AG04449 (cell line): Measurements from ENCODE around the gene ADAMTS6.

Source experiments
- CTCF ChIA-PET: fragments of 350-600 bp; formaldehyde crosslinking; extraction: SDS; loops from one replicate; lab custom pipeline; 2021; ENCODE audit warnings: antibody characterized with exemption; lab: Yijun Ruan, JAX
- POLR2A ChIA-PET: fragments of 400-600, 350-600 bp; formaldehyde crosslinking; extraction: SDS; loops from one replicate; lab custom pipeline; 2020; ENCODE audit warnings: antibody characterized with exemption, inconsistent platforms; lab: Yijun Ruan, JAX
- DNase-seq: peaks from one replicate; pipeline ENCODE4 v3.0.0-alpha.2; 2010; ENCODE audit warnings: low read depth, low spot score
- H3K4me3 ChIP-seq: 2 replicates; pipeline ENCODE4 v1.5.1; 2011; ENCODE audit warnings: low read depth, mild to moderate bottlenecking, control low read depth, low read length
- TF ChIP-seq, protein P1 (sequence below): IDR thresholded peaks from one replicate; pipeline ENCODE4 v1.5.1; 2011; ENCODE audit warnings: mild to moderate bottlenecking, moderate library complexity, low read length, control low read depth, inconsistent platforms; ENCODE audit not compliant: insufficient read depth; ENCODE audit errors: missing control alignments

Gene ADAMTS6

DNA sequence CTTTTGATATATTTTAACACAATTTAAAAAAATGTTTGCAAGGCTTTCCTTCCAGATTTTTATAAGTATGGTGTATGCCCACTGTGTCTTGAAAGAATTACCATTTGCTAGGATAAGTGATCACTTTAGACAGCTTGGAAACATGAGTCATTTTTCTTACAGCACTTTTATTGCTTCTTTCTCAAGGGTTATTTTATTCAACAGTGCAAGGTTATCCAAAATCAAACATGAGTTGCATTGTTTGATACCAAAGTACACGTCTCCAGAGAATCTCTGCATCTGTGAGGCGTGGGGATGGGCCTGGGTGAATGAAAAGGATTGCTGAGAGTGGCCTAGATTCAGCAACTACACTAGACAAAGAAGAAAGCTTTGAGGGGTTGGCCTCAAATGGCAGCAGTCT is 329.6 kb downstream of the ADAMTS6 start:
- no peak for DNase-seq
- no peak overlapping the region for H3K4me3 ChIP-seq
- TF ChIP-seq, protein P1, sequence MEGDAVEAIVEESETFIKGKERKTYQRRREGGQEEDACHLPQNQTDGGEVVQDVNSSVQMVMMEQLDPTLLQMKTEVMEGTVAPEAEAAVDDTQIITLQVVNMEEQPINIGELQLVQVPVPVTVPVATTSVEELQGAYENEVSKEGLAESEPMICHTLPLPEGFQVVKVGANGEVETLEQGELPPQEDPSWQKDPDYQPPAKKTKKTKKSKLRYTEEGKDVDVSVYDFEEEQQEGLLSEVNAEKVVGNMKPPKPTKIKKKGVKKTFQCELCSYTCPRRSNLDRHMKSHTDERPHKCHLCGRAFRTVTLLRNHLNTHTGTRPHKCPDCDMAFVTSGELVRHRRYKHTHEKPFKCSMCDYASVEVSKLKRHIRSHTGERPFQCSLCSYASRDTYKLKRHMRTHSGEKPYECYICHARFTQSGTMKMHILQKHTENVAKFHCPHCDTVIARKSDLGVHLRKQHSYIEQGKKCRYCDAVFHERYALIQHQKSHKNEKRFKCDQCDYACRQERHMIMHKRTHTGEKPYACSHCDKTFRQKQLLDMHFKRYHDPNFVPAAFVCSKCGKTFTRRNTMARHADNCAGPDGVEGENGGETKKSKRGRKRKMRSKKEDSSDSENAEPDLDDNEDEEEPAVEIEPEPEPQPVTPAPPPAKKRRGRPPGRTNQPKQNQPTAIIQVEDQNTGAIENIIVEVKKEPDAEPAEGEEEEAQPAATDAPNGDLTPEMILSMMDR: no peak
- ChIA-PET CTCF (no interaction called here), POLR2A (no interaction called here)

- DNase-seq: no peak
Observed at GRCh38 chr5:65151614-65152013, 330.1 kb downstream of the ADAMTS6 start.

GRCh38 chr5:65150599-65151304 is 331.0 kb downstream of the ADAMTS6 start:
- TF ChIP-seq, protein P1: no peak
- POLR2A ChIA-PET: no interaction called here
- CTCF ChIA-PET: interaction anchor here (1.1 kb wide), 1 partner anchor 51 kb away, joined by 3 read pairs; no protein-coding TSS in a partner anchor
- H3K4me3 ChIP-seq: no peak overlapping the region
- DNase-seq: no peak

More at GRCh38 chr5:65151614-65152013, 330.1 kb downstream of the ADAMTS6 start:
- ChIA-PET CTCF (interaction anchor here (1.1 kb wide), 1 partner anchor 52 kb away, joined by 3 read pairs; no protein-coding TSS in a partner anchor), POLR2A (no interaction called here)
- no peak overlapping the region for H3K4me3 ChIP-seq
- TF ChIP-seq, protein P1: no peak

GRCh38 chr5:65149827-65150226 is 331.9 kb downstream of the ADAMTS6 start:
- ChIA-PET CTCF (interaction anchor here (1.1 kb wide), 1 partner anchor 10 kb away, joined by 3 read pairs; no protein-coding TSS in a partner anchor), POLR2A (no interaction called here)
- H3K4me3 ChIP-seq: no peak overlapping the region
- no peak for DNase-seq
- TF ChIP-seq, protein P1: no peak

- ChIA-PET POLR2A (no interaction called here), CTCF (interaction anchor here (1.2 kb wide), 1 partner anchor 12 kb away, joined by 3 read pairs; no protein-coding TSS in a partner anchor)
- H3K4me3 ChIP-seq: no peak overlapping the region
- no peak for DNase-seq
- TF ChIP-seq, protein P1: no peak
Observed at GRCh38 chr5:65144136-65144871, 337.4 kb downstream of the ADAMTS6 start.

GRCh38 chr5:65142511-65143011 is 339.2 kb downstream of the ADAMTS6 start:
- peak; percentile 80 for DNase-seq
- CTCF ChIA-PET: interaction anchor here (0.7 to 1.4 kb wide), 3 partner anchors 14 to 340 kb away, joined by 3 to 7 read pairs (median 3); no protein-coding TSS in a partner anchor
- TF ChIP-seq, protein P1: no peak
- peak overlapping the region; percentile 26; the same call in 1 of the 2 replicates for H3K4me3 ChIP-seq
- POLR2A ChIA-PET: interaction anchor here (0.6 to 1.0 kb wide), 5 partner anchors 15 to 108 kb away, joined by 3 to 5 read pairs (median 4); no protein-coding TSS in a partner anchor
